Astrocyte of the spinal cord (primary cell): ENCODE data around the gene HTR4.

Experiments
- DNase-seq: peaks from one replicate; pipeline ENCODE4 v3.0.0; 2011; ENCODE audit warnings: low read depth, low spot score
- H3K4me3 ChIP-seq: 2 replicates; pipeline ENCODE4 v1.5.1; 2011; ENCODE audit warnings: low read depth, mild to moderate bottlenecking, low read length, moderate library complexity
- in situ Hi-C: cut with HindIII; loops from 2 replicates; pipeline ENCODE4 v1.10.0; 2017; ENCODE audit warnings: low sequenced_read_pairs
- TF ChIP-seq, protein P1 (sequence below): IDR thresholded peaks from 2 replicates; pipeline ENCODE4 v1.5.1; 2012; ENCODE audit warnings: low read depth, mild to moderate bottlenecking, low read length, inconsistent platforms

Gene HTR4

DNA sequence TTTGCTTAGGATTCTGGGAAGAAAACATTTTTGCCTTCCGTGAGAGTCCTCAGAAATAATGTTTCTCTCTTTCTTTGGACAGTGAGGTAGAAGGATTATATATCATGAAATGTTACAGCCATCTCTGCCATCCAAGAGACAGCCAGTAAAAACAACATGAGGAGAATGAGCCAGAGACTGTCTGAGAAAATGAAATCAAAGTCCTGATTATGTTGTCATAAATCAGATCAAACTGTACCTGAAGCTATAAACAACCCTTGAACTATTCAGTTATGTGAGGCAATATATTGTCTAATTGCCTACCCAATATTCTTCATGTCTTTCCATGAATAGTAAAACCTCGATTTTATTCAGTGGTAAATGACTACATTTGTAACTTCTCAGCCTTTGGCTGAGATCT, 9.2 kb upstream of the HTR4 start:
- no peak for DNase-seq
- in situ Hi-C loops, result no loop called here
- H3K4me3 ChIP-seq, result no peak overlapping the region
- TF ChIP-seq, protein P1, sequence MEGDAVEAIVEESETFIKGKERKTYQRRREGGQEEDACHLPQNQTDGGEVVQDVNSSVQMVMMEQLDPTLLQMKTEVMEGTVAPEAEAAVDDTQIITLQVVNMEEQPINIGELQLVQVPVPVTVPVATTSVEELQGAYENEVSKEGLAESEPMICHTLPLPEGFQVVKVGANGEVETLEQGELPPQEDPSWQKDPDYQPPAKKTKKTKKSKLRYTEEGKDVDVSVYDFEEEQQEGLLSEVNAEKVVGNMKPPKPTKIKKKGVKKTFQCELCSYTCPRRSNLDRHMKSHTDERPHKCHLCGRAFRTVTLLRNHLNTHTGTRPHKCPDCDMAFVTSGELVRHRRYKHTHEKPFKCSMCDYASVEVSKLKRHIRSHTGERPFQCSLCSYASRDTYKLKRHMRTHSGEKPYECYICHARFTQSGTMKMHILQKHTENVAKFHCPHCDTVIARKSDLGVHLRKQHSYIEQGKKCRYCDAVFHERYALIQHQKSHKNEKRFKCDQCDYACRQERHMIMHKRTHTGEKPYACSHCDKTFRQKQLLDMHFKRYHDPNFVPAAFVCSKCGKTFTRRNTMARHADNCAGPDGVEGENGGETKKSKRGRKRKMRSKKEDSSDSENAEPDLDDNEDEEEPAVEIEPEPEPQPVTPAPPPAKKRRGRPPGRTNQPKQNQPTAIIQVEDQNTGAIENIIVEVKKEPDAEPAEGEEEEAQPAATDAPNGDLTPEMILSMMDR, result no peak

DNA sequence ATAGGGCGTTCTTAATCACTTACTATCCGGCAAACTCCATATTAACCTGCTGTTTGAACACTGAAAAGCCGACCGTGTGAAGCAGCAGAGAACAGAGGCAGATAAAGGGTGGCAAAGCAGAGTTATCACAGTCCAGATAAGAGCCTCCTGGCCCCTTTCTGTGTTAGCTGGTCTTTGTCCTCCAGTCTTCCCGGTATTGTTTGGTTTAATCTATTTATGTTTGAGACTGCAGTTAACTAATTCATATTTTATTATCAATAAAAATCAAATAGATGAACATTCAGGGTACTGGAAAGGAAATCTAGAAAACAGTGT, 6.0 kb upstream of the HTR4 start:
- no peak for DNase-seq
- TF ChIP-seq, protein P1, result no peak
- in situ Hi-C loops, result no loop called here
- no peak overlapping the region for H3K4me3 ChIP-seq

DNA sequence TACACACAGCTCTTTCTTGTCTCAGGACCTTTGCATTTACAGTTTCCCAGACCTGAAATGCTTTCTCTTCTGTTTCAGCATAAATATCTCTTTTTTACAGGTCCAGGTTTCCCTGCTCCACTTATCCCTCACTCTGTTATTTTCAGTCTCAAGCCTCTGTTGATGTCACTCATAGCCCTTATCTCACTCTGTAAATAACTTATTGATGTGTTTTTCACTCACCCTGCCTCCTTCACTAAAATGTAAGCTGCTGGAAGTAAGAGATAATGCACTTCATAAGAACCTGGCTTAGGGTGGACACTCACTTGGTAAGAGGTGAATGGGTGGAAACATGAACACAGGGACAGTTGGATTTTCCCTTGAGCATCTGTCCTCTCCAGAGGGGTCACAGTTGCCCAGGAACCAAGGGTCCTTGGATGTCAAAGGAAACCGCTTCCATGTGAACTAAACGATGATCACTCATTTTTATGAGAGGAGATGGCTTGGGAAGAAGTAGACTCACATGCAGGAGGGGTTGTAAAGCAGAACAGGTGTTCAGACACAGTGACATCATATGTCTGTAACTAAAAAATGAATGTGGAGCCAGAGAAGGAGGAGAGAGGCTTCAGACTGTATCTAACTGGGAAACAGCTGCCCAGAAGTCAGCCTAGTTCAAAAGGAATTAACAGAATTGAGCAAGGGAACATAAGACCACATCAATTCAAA, 5.5 kb upstream of the HTR4 start:
- H3K4me3 ChIP-seq, result no peak overlapping the region
- TF ChIP-seq, protein P1, result no peak
- in situ Hi-C loops, result no loop called here
- no peak for DNase-seq

DNA sequence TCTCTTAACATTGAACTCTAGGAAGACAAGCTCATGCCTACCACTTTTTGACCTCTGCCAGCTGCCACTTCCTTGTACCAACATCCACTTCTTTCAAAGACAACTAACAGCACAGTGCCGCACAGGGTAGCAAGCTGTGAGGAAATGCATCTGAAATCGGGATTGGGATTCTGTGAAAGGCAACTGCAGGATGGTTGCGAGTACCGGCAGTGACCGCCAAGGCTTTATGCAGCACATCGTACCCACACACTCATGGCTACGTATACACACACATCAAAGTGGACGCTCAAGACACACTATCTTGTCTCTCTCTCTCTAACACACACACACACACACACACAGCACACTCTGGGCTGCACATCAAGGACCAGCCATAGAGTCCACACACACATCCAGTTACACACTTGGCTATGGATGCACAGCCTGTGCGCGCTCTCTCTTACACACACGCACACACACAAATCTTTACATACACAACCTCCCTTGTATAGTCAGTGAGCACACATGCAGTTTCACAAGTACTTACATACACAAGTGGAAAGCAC, 964 bp downstream of the HTR4 start:
- TF ChIP-seq, protein P1, result no peak
- H3K4me3 ChIP-seq, result no peak overlapping the region
- in situ Hi-C loops, result no loop called here
- no peak for DNase-seq

DNA sequence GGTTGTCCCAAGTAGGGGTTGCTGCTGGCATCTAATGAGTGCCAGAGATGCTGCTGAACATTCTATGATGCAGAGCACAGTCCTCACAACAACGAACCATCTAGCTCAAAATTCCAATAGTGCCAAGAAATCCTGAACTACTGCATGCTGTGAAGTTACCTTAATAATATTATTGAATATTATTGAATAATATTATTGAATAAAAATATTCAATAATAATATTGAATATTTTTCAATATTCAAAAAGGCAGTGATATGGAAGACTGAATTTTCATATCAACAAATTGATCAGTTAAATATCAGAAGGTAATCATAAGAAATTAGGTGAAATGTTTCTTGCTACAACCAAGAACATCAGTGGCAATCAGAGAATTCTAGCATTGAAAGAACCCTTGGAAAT, 2.8 kb downstream of the HTR4 start:
- in situ Hi-C loops, result no loop called here
- TF ChIP-seq, protein P1, result no peak
- no peak for DNase-seq
- H3K4me3 ChIP-seq, result no peak overlapping the region

DNA sequence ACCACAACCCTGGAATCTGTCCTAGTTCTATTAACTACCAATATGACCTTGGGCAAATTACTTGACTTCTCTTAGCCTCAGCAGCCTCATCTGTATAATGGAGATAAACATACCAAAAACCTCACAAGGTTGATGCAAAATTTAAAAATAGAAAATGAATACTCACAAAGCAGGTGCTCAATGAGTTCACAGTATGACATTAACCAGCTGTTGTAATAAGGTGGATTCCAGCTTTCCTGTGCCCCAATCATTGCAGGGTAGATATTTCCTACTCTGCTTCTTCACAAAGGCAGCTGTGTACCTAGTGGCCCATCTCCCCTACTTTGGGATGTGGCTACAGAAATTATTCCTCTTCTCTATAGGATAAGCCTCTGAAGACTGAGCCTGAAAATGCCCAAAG, 8.8 kb downstream of the HTR4 start:
- TF ChIP-seq, protein P1, result no peak
- in situ Hi-C loops, result no loop called here
- H3K4me3 ChIP-seq, result no peak overlapping the region
- DNase-seq, result no peak
